RPMI8226 (cell line): Measurements from ENCODE around the gene MRPL34.
A peak's percentile ranks its signal among the peaks of the same experiment; 100 is the strongest.

Source experiments
- DNase-seq: peaks from one replicate; pipeline ENCODE4 v3.0.0-alpha.2; 2015

MRPL34 gene

GRCh38 chr19:17329366-17330261 is 23.9 kb downstream of the MRPL34 start:
- DNase-seq, result no peak

DNA sequence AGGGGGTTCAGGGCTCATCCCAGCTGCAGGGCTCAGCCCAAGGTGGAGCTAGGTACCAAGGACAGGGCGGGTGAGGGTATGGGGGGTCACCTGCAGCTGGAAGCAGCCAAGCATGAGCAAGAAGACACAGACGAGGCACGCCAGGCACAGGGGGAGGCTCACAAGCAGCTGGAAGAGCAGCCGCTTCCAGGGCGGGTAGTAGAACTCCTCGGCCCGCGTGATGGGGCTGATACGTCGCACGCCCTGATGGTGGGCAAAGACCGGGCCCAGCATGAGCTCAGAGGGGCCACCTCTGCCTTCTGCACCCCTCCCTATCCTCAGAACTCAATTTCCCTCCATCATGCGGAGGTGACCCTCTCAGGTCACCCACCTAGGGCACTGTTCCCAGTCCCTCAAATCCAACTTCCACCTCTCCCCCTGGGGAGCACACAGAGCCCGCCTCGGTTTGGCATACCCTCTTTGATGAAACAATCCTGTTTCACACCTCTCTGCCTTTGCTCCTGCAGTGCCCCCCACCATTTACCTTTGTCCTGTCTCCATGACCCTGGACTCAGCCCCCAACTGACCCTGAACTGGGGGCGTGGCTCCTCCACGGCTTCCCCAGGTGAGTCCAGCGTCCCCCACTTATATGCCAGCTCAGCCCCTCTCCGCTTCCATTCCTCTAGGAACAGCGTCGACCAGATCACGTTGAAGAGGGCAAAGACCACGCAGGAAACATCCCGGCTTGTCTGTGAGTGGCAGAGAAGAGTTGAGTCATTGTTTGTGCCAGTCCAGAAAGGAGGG is 24.8 kb downstream of the MRPL34 start:
- DNase-seq, result no peak

- no peak for DNase-seq
These were observed 25.4 kb downstream of the MRPL34 start for GRCh38 chr19:17331045-17331558.

DNA sequence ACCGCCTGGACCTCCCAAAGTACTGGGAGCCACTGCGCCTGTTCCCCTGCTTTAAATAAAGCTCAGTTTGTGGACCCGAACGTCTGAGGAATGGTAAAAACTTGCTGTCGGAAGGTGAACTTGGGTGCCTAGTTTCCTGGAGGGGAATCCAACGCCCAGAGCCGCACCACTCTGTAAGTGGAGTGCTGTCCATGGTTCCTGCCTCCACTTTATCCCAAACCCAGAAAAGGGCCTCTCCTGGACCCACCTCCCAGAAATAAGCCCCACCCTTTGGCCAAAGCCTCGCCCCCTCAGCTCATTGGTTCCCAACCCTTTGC is 26.6 kb downstream of the MRPL34 start:
- no peak for DNase-seq

- peak; percentile 31 for DNase-seq
These were observed 27.3 kb downstream of the MRPL34 start for GRCh38 chr19:17332677-17333581.

DNA sequence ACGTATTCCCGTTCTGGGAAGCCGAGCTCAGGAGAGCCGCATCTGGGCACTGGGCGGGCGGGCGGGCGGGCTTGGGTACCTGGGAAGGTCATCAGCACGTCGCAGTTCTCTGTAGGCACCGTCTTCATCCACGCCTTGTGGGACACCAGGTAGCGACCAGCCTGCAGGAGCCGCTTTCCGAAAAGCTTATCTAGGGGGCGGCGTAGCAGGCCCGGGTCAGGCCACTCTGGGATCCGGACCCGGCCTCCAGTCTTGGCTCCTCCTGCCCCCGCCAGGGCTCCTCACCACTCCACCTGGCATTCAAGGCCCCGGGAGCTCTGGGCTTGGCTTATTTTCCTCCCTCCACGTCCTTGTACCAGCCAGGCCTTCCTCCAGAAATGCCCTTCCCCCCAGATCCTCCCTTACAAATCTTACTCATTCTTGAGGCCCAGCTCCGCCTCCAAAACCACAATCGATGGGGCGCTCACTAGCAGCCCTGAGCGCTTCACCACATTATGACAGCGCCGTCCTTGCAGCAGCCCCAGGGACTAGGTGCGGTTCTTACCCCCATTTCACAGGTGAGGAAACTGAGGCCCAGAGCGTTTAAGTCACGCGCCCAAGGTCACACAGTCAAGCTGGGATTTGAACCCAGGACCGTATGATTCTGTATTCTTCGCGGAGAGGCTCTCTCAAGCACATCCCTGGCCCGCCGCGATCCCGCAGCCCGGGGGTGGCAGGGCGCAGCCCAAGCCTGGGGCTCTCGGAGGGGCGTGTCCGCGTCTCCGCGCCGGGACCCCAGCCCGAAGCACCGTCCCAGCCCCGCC is 28.1 kb downstream of the MRPL34 start:
- peak; percentile 81 for DNase-seq

DNA sequence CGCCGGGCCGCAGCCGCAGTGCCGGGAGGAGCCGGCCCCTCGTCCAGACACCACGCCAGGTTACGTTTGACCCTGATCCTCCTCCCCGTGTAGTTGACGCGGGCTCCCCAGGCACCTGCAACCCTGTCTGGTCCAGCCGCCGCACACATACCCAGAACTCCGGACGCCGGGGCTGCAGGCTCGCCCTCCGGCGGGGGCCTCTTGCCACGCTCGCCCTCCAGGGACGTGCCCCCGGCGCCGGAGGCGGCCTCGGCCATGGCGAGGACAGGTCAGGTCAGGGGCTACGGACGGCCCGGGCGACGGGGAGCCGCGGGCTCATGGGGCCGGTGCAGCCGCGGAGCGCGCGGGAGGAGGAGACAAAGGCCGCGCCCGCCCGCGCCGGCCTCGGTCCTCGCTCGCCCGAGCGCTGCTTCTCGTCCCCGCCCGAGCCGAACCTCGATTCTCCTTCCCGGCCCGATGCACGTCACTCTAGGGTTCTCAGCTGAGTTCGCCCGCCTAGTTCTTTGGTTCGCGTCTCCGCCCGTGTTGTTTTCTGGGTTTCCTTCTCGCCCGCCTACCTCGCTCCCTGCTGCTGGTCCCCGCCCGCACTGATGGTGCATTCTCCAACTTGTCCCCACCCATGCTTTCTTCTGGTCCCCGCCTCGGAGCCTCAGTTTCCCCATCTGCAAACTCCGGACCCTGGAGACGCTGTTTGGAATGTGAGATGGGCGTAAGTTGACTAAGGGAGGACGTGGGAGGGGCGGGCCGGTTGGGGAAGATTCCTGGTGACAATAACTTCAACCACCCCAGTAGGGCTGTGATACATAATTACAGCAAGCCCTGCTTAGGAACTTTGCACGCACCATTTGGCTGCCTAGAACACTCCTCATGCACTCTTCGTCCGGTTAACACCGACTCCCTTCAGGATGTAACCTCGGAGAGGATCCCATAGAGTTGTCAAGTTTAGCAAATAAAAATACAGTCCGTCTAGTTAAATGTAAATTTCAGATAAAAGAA is 29.0 kb downstream of the MRPL34 start, which contains the start of gene ANO8:
TSS of gene ANO8 (minus strand) at position 442 of the 996 bp plus-strand sequence. CDS start at position 257, 185 bp downstream.
- DNase-seq, result peak; percentile 99

- no peak for DNase-seq
These were observed 29.9 kb downstream of the MRPL34 start for GRCh38 chr19:17335575-17335974.

DNA sequence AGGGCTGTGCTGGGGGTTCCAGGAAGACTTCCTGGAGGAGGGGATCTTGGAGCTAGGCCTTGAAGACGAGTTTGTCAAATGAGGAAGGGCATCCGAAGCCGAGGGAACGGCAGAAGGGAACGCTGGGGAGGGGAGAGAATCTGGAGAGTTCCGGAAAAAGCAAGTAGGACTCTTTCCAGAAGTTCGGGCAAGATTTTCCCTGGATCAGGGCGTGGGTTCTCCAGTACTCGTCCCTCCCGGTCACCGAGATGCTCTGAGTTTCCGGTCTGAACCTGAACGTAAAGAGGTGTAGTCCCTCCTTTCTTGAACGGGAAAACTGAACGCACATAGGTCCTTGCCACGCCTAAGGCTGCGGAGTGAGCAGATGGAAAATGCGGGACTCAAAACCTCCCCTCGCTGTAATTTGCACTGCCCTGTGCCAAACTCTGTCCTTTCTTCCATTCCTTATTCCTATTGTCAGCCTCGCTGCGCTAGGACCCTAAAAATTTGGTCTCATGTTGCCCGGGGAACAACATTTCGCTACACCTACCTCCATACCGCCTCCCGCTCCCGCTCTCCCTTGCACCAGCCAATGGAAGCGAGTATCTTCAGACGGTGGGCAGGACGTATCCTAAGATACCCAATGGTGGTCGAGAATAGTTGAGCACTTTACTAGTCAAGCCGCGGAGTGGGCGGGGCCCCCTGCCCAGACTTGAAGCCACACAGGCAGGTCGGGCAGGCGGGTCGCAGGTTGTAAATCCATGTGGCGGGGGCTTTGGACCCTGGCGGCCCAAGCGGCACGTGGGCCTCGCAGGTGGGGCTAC is 31.4 kb downstream of the MRPL34 start, which contains the start of gene GTPBP3:
TSS of gene GTPBP3 (plus strand) at position 682 of the 803 bp plus-strand sequence. CDS start at position 741, 59 bp downstream.
- peak; percentile 99 for DNase-seq

- peak; percentile 60 for DNase-seq
These were observed 32.2 kb downstream of the MRPL34 start for GRCh38 chr19:17337675-17338432.

DNA sequence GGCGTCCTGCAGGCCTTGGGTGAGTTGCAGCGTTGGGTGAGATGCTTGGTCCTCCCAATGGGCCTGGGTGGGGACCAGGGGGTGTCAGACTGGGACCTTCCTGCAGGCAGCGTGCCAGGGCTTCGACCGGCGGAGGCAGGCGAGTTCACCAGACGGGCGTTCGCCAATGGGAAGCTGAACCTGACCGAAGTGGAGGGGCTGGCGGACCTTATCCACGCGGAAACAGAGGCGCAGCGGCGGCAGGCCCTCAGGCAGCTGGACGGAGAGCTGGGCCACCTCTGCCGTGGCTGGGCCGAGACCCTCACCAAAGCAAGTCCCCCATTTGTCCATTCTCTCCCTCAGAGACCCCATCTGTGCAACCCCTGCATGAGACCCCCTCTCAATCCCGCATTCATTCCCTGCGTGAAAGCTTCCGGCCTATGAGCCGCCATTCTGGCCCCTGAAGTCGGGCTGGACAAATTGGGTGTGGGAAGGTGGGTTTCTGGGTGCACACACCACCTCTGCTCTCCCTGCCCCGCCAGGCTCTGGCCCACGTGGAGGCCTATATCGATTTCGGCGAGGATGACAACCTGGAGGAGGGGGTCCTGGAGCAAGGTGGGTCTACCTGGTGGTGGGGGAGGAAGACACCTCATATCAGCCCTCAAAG is 32.9 kb downstream of the MRPL34 start:
- no peak for DNase-seq

- DNase-seq, result no peak
These were observed 33.5 kb downstream of the MRPL34 start for GRCh38 chr19:17339088-17339741.

DNA sequence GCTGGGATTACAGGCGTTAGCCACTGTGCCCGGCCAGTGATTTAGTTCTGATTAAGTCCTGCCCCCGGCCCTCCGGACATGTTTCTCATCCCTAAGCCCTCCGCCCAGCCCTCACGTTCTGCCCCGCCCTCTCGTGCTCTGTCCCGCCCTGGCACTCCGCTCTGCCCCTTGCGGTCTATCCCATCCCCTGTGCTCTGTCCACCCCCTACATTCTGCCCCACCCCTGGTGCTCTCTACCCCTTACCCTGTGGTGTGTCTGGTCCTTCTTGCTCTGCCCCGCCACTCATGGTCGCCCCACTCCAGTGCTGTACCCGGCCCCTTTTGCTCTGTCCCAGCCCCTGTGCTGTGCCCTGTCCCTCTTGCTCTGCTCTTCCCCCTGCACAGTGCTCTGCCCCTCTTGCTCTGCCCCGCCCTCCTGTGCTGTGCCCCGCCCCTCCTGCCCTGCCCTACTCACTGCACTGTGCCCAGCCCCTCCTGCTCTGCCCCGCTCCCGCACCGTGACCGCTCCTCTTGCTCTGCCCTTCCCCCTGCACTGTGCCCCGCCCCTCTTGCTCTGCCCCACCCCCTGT is 34.7 kb downstream of the MRPL34 start:
- DNase-seq, result no peak

- DNase-seq, result no peak
These were observed 35.2 kb downstream of the MRPL34 start for GRCh38 chr19:17340871-17341357.

DNA sequence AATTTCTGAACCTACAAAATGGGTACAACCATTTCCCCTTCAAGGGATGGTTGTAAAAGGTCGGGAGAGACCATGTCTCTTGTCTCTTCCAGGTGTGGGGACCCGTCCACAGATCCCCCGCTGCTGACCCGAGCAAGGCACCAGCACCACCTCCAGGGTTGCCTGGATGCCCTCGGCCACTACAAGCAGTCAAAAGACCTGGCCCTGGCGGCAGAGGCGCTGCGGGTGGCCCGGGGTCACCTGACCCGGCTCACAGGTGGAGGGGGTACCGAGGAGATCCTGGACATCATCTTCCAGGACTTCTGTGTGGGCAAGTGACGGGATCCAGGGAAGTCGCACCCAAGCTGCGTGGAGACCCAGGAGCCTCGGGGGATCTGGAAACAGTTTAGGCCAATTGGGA is 35.7 kb downstream of the MRPL34 start:
- DNase-seq, result no peak

DNA sequence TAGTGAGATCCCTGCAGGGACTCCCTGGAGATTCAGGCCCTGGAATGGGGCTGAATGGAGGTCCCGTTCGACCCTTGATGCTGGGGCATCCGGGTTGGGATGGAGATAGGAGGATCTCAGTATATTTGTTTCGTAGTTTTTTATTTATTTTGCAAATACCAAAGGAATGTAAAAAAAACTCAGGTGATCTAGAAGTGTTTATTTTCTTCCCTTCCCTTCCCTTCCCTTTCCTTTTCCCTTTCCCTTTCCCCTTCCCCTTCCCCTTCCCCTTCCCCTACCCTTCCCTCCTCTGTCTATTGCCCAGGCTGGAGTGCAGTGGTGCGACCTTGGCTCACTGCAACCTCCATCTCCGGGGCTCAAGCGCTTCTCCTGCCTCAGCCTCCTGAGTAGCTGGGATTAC is 36.2 kb downstream of the MRPL34 start:
- no peak for DNase-seq

GRCh38 chr19:17346109-17346671 is 40.5 kb downstream of the MRPL34 start:
- peak; percentile 75 for DNase-seq
